Measurements from ENCODE around the gene ATG101. TPM values are rescaled to one million over a fixed set of nuclear protein-coding genes. Genes with fewer than 3 reads are reported as not detected.

Gene ATG101
- total RNA-seq, 1 donor from 2014 or later: 27.7 TPM

- no peaks in the 10 kb centered on the region for H3K36me3 ChIP-seq
- no peaks in the 10 kb centered on the region for H3K27me3 ChIP-seq
- peak overlapping the region; percentile 20 to 63 for H3K4me3 ChIP-seq
- peak overlapping the region; percentile 98 for H3K27ac ChIP-seq
- H3K9me3 ChIP-seq: no peaks in the 10 kb centered on the region
- H3K4me1 ChIP-seq: peaks cover 56% of the 10 kb centered on the region
- intact Hi-C loops (cut with DNase I): no loop called here
- TF ChIP-seq POLR2A (IDR thresholded peaks at IDR 0.05): peak in 1 of 2 donors; percentile 21
- TF ChIP-seq CTCF (IDR thresholded peaks at IDR 0.05): no peak
- TF ChIP-seq POLR2AphosphoS5 (IDR thresholded peaks at IDR 0.05; ENCODE audit: insufficient read depth in 1 of 2, low read depth in 1 of 2): peak; percentile 90 to 95
- DNase-seq (ENCODE audit: extremely low spot score in 2 of 2): peak in 1 of 2 donors; percentile 91
Observed at GRCh38 chr12:52036587-52037171, 33.1 kb upstream of the ATG101 start.

- peak in 1 of 2 donors; percentile 45 for TF ChIP-seq POLR2AphosphoS5 (IDR thresholded peaks at IDR 0.05; ENCODE audit: insufficient read depth in 1 of 2, low read depth in 1 of 2)
- no peak for TF ChIP-seq CTCF (IDR thresholded peaks at IDR 0.05)
- no peaks in the 10 kb centered on the region for H3K27me3 ChIP-seq
- H3K36me3 ChIP-seq: no peaks in the 10 kb centered on the region
- peaks cover 57% of the 10 kb centered on the region for H3K4me1 ChIP-seq
- intact Hi-C loops (cut with DNase I): no loop called here
- no peaks in the 10 kb centered on the region for H3K9me3 ChIP-seq
- peak in 1 of 2 donors; percentile 92 for DNase-seq (ENCODE audit: extremely low spot score in 2 of 2)
- peak overlapping the region; percentile 98 for H3K27ac ChIP-seq
- peak overlapping the region; percentile 63 to 73 for H3K4me3 ChIP-seq
Observed at GRCh38 chr12:52037248-52037861, 32.4 kb upstream of the ATG101 start.

GRCh38 chr12:52038447-52038846 is 31.3 kb upstream of the ATG101 start:
- Histone ChIP-seq H3K4me3 (peak overlapping the region; percentile 63 to 73), H3K4me1 (peaks cover 63% of the 10 kb centered on the region), H3K27me3 (no peaks in the 10 kb centered on the region), H3K27ac (peak overlapping the region; percentile 98), H3K36me3 (no peaks in the 10 kb centered on the region), H3K9me3 (no peaks in the 10 kb centered on the region)
- DNase-seq (ENCODE audit: extremely low spot score in 2 of 2): no peak
- peak in 1 of 2 donors; percentile 35 for TF ChIP-seq POLR2AphosphoS5 (IDR thresholded peaks at IDR 0.05; ENCODE audit: insufficient read depth in 1 of 2, low read depth in 1 of 2)
- TF ChIP-seq CTCF (IDR thresholded peaks at IDR 0.05): no peak
- TF ChIP-seq POLR2A (IDR thresholded peaks at IDR 0.05): peak in 1 of 2 donors; percentile 13
- intact Hi-C loops (cut with DNase I): no loop called here

GRCh38 chr12:52041035-52041434 is 28.7 kb upstream of the ATG101 start:
- Histone ChIP-seq H3K27ac (peak overlapping the region; percentile 96), H3K4me1 (peaks cover 75% of the 10 kb centered on the region)

More at GRCh38 chr12:52041035-52041434, 28.7 kb upstream of the ATG101 start:
- no peak for TF ChIP-seq POLR2AphosphoS5 (IDR thresholded peaks at IDR 0.05; ENCODE audit: insufficient read depth in 1 of 2, low read depth in 1 of 2)
- TF ChIP-seq POLR2A (IDR thresholded peaks at IDR 0.05): no peak
- no peak for TF ChIP-seq CTCF (IDR thresholded peaks at IDR 0.05)
- Histone ChIP-seq H3K4me3 (no peak overlapping the region), H3K9me3 (no peaks in the 10 kb centered on the region), H3K36me3 (no peaks in the 10 kb centered on the region), H3K27me3 (no peaks in the 10 kb centered on the region)
- intact Hi-C loops (cut with DNase I): no loop called here
- DNase-seq (ENCODE audit: extremely low spot score in 2 of 2): no peak

Data from vagina (tissue), 2 donors.